ENCODE measurements around the gene HS6ST3.

Gene HS6ST3

DNA sequence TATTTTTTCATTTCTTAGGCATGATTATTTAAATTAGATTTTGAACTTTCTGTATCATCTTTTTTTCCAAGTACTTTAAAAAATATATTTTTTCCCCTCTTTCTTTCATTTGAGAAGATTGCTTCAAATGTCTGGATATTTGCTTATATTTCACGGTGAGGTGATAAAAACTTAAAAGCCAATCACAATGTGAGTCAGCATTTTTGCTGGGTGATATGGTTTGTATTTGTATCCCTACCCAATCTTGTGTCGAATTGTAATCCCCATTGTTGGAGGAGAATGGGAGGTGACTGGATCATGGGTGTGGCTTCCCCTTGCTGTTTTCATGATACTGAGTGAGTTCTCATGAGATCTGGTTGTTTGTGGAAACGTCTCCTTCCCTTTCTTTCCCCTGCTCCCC lies 583.9 kb downstream of the HS6ST3 start:
- no peak for FAIRE-seq

DNA sequence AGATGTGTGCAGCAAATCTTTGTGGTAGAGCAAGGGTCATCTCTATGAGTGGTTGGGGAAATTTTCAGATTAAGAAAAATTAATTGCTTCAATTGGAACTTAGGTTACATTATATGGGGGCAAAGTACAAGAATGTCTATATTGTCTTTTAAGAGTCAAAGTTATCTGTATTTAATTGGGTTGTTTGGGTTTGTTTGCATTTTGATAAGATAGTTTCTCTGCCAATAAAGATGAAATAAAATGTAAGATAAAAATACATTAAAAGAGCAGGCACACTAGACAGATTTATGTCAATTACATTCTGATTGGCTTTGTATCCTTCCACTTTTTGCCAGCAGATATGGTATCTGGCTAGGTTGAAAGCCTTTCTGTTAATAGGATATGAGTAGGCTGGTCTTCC lies 587.1 kb downstream of the HS6ST3 start:
- FAIRE-seq = no peak

DNA sequence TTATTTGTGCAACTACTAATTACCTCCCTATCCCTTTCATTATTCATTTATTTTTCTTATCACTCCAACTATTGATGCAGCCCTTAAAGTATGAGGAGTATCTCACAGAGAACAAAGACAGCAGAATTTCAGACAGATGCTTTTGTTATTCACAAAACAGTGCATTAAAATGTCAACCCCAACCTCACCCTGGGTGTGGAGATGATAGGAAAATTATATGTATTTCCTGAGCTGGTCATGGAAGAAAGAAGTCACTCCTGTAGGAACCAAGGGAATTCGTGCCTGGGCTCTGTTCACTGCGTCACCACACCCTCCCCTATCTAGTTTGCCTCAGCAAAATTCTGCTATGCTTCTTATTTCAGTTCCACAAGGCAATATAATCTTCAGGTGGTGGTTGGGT lies 588.9 kb downstream of the HS6ST3 start:
- FAIRE-seq = no peak

DNA sequence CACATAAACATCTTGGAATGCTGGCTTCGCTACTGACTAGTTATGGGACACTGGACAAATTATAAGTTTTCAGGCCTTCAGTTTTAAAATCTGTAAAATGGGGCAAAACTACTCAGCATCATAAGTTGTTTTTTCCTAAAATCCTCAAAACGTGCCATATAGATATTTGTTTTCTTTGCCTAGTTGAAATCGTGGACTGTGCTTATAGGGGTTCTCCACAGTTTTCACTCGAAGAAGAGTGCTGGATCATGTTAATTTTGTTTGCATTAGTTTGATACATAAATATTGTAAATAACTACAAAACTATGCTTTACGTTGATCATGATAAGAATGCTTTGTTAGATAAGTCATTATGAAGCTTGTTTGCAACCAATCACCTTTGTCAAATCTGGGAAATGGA lies 591.0 kb downstream of the HS6ST3 start:
- FAIRE-seq = no peak

DNA sequence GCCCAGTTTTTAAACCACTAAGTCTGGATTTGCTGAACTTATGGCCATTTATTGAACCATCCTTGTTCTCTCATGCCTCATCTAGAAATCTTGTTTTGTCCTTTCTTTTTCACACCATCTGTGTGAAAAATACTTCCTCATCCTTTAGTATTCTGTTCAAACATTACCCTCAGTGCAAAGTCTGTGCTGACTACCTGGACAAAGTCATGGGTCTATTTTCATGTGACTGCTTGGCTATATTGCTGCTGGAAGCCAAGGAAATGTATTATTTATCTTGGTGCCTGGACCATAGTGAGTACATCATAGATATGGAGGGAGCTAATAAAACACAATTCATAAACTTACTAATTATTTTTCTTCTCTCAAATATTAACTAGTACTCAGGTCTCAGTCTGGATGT lies 591.9 kb downstream of the HS6ST3 start:
- FAIRE-seq = no peak

DNA sequence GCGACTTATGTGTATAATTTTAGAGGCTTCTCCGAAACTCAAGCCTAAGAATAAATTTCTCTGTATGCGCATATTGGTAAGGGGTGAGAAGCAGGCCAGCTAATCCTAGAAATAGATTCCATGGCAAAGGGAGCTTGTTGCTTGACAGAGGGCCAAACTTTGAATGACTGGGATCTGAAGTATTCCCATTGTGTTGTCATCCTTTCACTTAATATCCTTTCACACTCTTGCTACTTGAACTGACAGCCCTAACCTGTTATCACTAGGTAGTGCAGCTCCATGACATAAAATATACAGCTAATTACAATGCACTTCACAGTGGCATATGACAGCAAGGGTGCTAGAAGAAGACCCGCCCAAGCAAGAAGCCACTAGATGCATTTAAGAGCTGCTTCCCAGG lies 594.6 kb downstream of the HS6ST3 start:
- no peak for FAIRE-seq

DNA sequence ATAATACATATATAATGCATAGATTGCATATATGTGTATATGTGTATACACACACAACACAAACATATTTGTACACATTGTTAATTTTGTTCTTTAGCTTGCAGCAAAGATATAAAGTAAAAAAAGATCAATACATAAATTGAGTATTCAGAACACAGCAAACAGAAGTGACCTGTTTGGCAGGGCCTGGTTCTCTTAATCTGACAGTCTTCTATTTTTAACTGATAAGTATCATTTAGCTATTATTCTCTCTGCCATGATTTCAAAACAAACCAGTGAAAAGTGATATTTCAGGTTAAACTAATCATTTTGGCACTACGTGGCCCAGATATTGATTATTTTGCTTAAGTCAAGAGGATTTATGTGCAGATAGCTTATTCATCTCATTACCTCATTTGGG lies 595.0 kb downstream of the HS6ST3 start:
- FAIRE-seq = no peak

DNA sequence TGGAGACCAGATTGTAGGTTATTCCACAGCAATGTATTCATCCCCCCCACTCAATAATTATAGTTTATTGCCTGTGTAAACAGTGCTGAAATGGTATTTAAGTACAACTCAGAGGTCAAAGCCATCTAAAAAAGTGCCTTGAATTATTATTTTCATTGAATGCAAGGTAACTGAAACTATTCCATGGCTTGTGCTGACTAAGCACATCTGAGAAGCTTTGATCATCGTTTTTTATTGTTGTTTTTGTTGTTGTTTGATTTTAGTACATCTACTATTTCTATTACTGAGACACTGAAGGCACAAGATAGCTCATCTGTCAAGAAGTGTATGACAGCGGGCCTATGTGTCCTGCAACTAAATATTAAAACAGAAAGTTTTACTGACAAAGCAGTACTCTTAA lies 596.4 kb downstream of the HS6ST3 start:
- no peak for FAIRE-seq

DNA sequence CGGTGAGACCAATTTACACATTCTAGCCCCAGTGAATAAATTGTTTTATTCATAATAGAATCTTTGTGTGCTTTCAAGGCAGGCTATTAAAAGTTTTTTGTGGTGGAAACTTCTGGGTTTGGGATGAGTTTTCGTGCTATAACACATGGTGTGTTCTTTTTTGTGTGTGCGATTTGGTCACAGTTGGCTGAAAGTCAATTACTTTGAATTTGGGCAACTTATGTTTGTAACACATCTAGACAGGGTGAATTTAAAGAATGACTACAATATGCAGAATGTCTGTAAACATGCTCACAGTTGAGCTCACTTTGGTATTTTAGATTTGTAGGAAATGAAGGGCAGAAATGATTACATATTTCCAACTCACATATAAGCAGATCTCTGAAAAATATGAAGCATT lies 597.3 kb downstream of the HS6ST3 start:
- FAIRE-seq = no peak

DNA sequence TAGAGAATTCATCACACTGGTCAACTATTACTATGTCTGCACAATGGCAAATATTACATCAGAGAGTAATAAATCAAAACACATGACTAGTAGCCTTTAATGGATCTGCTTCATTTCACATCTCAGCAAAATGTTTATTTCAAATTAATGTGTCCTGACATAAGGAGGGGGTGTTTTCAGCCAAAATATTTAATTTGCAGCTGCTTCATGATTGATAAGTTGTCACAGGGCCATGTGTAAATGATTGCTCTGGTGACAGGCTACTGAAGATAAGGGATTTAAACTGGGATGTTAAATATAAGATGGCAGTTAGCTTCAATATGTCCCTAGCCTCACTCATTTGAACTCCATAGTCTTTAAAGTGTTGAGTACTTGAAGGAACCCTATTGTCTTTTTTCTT lies 601.1 kb downstream of the HS6ST3 start:
- FAIRE-seq = no peak

DNA sequence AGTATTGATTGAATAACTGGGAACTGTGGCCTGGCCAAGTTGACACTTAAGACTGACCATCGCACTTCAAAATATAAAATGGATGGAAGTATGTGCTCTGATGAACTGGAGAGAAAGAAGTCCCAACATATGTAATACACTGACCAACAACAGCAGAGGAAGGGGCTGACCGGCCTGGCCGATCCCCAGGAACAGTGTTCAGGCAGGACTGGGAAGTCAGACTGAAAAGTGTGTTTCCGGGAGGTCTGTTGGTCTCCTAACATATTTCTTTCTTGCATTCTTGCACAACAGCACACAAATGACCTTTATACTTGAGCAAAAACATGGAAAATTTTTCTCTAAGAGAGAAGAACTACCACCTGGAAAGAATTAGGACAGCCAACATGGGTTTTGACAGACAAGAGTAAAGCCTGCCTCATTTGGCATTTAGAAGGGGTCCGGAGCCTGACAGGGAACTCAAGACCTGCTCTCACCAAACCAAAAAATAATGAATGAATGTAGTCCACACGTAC lies 606.5 kb downstream of the HS6ST3 start:
- no peak for FAIRE-seq

DNA sequence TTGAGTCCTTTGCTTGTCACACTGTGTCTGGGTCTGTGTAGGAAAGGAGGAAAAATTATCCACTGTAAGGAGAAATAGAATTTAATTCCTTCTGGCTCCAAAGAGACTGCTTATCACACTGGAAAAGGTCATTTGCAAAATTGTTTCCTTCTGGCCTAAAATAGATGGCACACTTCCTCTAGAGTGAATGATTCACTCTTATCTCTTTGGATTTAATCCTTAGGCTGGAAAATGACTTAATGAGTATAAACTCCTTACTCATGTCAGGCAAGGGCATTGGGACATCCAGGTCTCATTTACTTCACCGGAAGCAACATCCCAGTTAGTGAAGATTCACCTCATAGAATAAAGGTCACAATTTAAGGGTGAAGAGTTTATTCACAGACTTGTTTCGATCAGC lies 610.8 kb downstream of the HS6ST3 start:
- no peak for FAIRE-seq

DNA sequence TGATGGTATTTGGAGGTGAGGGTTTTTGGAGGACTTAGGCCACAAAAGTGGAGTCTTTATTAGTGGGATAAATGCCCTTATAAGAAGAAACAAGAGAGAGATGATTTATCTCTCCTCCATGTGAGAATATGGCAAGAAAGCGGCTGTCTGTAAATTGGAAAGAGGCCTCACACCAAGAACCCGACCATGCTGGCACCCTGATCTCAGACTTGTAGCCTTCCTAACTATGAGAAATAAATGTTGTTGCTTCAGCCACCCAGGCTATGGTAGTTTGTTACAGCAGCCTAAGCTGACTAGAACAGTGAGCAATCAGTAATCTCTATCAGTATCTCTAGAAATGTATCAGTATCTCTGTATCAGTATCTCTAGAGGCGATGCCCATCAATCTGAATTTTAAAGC lies 617.2 kb downstream of the HS6ST3 start:
- FAIRE-seq = no peak

DNA sequence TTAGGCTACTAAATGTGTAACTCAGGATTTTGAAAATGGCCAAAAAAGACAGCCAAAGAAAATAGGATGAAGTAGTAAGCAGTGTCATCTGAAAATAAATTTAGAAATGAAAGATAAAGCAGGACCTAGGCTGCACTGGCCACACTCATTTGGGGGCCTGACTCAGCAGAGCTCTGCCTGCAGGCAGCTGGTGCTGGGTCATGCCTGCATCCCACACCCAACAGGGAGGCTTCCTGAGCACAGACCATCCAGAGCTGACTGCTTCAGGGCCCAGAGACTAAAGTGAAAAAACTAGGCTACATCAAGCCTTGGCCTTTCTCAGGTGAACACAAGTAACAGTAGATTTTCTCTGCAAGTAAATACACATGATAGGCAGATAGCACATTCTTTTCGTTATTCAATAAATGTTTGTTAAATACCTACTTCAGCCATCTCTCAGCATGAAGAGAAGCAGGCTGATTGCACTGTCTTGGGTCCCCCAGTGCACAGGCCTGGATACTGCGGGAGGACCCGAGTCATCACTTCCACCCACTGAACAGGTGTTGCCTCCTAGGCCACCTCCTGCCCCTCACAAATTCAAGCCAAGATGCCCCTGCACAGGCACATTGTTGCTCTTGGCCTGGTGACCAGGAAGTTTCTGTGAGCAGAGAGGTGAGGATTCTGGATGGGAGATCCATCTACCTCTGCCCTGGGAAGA lies 620.4 kb downstream of the HS6ST3 start:
- FAIRE-seq = no peak

DNA sequence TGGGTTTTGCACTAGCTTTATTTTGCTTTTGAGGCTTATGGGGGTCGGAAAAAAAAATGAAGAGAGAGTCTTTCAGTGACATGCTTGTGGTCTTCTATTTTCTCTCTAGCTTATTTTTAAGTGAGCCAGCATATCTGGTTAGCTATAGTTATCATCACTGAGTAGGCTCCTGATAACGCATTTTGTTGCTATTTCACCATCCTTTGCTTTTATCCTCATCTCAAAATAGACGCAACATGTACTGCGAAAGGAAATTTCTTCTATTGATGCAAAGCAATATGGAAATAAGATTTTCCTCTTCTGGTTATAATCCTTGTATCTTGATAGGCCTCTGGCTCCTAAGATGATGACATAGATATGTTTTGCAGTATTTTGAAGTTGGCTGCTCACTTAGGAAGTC lies 630.5 kb downstream of the HS6ST3 start:
- FAIRE-seq = no peak

DNA sequence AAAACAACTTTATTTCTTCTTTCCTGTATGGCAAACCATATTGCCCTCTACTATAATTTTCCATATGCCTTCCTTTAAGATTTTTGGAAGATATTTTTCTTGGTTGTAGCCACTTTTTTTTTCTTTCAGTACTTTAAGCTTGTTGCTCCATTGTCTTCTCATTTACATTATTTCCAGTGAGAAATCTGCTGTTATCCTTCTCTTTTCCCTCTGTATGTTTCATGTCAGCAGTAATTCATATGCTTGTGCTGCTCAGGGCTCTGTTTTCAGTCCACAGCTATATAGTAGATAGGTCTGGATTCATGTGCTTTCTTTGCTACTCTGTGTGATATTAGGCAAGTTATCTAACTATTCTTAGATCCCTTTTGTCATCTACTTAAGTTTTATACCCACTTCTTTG lies 636.7 kb downstream of the HS6ST3 start:
- FAIRE-seq = no peak

DNA sequence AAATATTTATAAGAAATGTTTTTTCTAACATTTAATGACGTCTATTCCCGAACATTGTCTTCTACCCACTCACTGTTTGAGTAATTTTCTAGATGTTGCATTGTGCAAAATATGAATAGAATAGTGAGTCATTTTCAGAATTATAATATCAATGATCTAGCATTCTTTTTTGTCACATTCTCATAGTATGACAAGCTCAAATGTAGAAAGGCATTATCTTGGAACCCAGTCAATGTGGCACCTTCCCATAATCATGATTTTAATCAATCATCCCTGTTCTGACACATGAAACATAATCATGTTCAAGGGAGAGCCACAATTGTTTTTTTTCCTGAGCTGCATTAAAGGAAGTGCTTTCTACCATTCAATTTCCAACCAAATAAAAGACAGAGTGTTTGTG lies 638.6 kb downstream of the HS6ST3 start:
- no peak for FAIRE-seq

DNA sequence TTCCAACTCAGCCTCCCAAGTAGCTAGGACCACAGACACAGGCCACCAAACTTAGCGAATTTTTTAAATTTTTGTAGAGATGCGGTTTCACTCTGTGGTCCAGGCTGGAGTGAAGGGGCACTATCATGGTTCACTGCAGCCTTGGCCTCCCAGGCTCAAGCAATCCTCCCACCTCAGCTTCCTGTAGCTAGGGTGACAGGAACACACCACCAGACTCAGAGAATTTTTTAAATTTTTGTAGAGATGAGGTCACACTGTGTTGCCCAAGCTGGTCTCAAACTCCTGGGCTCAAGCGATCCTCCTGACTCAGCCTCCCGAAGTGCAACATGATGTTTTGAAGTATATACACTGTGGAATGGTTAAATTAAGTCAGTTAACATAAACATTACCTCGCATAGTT lies 640.8 kb downstream of the HS6ST3 start:
- no peak for FAIRE-seq

DNA sequence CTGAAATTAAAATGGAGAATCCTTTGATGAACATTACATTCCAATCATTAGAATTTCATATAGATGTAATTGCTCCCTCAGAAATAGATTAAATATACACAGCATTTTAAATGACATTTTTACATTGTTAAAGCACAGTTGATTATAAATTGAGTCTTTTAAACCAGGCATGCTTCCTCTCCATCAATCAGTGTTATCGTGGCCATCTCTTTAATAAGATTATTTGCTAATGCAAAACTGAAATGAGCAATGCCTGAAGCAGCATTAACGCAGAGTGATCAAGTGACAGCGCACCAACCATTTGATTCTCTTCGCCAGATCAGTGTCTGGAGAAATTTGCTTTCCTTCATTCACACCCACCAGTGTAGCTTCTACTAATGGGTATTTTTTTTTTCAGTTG lies 644.6 kb downstream of the HS6ST3 start:
- FAIRE-seq = no peak

DNA sequence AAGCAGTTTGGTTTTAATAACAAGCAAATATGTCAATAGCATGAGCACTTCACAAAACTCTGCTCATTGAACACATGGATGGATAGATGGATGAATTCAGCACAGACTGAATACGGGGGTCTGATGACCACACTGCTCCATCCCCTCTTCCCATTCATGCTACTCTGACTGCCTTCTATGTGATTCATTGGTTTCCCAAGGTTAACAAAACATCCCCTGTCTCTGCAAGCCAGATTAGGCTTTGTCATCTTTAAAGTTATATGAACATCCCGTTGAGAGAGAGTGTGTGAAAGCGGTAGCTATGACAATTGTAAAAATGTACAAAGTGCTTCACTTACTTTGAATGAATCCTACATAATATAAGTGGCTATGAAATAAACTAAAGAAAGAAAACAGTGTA lies 651.9 kb downstream of the HS6ST3 start:
- no peak for FAIRE-seq

DNA sequence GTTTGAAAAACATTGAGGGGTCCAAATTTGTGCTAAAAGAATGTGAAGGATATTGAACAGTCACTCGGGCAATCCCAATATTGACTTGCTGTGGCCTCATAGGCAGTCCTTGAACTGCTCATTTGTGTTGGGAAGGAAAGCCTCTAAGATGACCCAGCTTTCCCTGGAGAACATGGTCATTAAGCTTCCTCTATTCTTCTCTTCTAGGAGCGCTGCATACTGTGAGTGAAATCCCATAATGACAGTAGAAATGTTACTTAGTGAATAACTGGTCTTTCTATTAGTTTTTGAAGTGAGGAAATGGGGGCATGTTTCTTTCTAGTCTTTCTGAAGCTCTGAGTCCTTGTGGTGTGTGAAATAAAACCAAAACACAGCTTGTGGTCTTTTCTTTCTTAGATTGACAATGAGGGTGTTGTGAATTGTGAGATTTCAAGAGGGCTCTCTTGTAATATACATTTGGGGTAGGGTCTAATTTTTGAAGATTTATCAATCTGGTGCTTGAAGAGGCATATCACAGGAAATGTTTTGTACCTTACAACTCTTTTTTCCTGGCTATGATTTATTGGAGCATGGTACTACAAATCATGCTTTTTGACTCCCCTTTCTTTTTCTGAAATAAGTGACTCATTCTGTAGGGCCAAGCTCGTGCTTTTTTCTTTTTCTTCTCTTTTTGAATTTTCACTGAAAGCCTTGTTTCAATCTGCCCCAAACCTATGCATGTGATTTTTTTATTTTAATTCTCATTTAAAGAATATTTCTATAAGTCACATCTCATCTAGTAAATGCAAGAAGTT lies 653.6 kb downstream of the HS6ST3 start:
- FAIRE-seq = no peak

DNA sequence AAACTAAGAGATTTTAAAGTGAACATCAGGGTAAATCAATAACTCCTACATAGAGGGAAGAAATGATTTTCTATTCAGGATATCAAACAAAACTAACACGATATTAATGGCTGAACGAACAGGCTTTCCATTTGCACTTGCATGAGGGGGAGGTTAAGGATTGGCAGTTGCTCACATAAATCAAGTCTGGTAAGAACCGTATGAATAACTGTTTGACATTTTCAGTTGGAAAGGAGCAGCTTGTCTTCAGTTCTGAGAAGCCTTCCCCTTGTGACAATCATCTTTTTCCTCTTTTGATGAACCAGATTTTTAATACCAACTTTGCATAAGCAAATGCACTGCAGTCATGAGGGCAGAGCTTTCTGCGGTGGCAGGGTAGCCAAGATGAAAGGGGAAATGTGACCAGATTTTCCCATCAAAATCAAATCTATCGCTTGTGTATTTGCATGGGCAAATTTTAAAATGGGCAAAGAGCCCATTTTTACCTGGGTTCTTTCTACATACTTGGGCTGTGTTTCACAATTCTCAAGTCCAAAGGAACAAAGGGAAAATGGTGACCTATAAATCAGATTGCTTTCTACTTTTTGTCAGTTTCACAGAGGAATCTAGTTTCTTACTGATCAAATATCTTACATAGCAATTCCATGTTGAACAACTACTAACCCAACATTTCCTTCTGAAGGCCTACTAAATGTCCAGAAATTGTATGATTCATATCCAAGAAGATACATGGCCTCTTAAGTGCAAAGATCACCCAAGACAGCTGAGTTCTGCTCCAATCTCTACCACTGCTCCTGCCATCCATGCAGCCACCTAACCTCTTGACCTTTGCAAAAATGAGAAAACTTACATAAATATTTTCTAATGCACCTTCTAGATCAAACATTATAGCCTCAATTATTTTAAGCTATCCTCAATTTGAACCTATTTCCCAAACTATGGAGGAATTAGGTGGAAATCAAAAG lies 654.7 kb downstream of the HS6ST3 start:
- no peak for FAIRE-seq

DNA sequence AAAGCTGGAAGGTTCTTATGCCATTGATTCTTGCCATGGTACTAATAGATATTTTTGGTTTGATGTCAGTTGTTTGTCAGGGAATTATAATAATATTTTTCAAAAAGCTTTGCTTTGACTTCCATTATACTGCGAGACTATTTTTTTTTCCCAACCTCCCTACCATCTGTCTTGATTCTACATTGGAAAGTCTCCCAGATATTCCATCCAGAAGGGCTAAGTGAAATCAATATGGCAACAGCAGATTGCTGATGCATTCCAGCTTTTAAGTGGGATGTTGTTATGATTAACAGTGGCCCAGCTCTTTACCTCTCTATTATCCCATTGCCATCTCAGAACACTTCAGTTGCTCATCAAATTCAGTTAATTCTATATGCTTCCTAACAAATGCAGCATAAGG lies 657.0 kb downstream of the HS6ST3 start:
- no peak for FAIRE-seq
